NT2/D1 (cell line): ENCODE measurements around the gene PMCH.

Experiments
- DNase-seq: peaks from one replicate; pipeline ENCODE4 v3.0.0-alpha.2; 2011; ENCODE audit warnings: low read depth, low spot score
- H3K27me3 ChIP-seq: 2 replicates; pipeline ENCODE4 v1.6.0; 2011; ENCODE audit warnings: mild to moderate bottlenecking; ENCODE audit not compliant: insufficient read length, insufficient read depth
- H3K36me3 ChIP-seq: 2 replicates; pipeline ENCODE4 v1.6.1; 2011; ENCODE audit warnings: mild to moderate bottlenecking, low read length, mixed read lengths; ENCODE audit not compliant: insufficient read depth, insufficient read length
- H3K4me1 ChIP-seq: 2 replicates; pipeline ENCODE4 v1.5.1; 2011; ENCODE audit not compliant: insufficient read depth, insufficient read length
- H3K4me3 ChIP-seq: 2 replicates; pipeline ENCODE4 v1.5.1; 2011; ENCODE audit warnings: low read depth; ENCODE audit not compliant: insufficient read length
- H3K9ac ChIP-seq: 2 replicates; pipeline ENCODE4 v1.6.0; 2011; ENCODE audit warnings: low read depth; ENCODE audit not compliant: insufficient read length
- H3K9me3 ChIP-seq: 2 replicates; pipeline ENCODE4 v1.5.1; 2011; ENCODE audit warnings: mild to moderate bottlenecking, low read length; ENCODE audit not compliant: insufficient read depth
- SUZ12 ChIP-seq: IDR thresholded peaks from 2 replicates; pipeline ENCODE4 v1.6.1; 2011; ENCODE audit not compliant: insufficient read length, insufficient read depth; ENCODE audit errors: extremely low read depth
- YY1 ChIP-seq: IDR thresholded peaks from 2 replicates; pipeline ENCODE4 v1.6.1; 2011; ENCODE audit not compliant: insufficient read length, insufficient read depth
- ZNF274 ChIP-seq: IDR thresholded peaks from 2 replicates; pipeline ENCODE4 v1.6.1; 2011; ENCODE audit warnings: mild to moderate bottlenecking, low read depth, low read length

PMCH gene

DNA sequence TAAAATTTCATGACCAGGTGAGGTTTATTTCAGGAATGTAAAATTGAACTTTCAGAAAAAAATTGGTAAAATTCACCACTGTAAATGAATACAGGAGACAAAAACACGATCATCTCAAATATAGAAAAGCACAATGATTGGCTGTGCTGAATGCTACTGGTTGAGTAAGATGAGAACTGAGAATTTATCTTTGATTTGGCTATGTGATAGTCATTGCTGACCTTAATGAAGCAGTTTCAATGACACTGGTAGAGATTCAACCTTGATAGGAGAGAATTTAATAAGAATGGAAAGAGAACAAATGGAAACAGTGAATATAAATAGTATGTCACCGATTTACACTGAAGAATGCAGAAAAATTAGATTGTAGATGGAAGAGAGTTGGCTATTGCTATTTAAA lies 6.4 kb upstream of the PMCH start:
- Histone ChIP-seq H3K27me3 (no peaks in the 10 kb centered on the region), H3K4me1 (no peaks in the 10 kb centered on the region), H3K4me3 (no peak overlapping the region), H3K36me3 (peaks cover 6% of the 10 kb centered on the region), H3K9me3 (no peaks in the 10 kb centered on the region), H3K9ac (no peak overlapping the region)
- TF ChIP-seq YY1 (no peak), SUZ12 (no peak), ZNF274 (no peak)
- DNase-seq: no peak

DNA sequence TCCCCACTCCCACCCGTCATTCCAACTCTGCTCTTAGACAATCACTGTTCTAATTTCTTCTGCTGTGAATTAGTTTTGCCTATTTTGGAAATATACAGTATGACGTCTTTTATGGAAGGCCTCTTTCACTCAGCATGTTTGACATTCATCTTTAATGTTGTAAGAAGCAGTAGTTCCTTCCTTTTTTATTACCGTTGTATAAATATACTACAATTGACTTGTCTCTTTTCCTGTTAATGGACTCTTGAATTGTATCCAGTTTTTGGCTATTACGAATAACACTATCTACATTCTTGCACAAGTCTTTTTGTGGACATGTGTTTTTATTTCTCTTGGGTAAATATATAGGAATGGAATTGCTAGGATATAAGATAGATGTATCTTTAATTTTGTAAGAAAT lies 4.9 kb upstream of the PMCH start:
- no peak overlapping the region for H3K9ac ChIP-seq
- no peak for DNase-seq
- no peaks in the 10 kb centered on the region for H3K27me3 ChIP-seq
- H3K4me1 ChIP-seq: no peaks in the 10 kb centered on the region
- H3K4me3 ChIP-seq: no peak overlapping the region
- H3K36me3 ChIP-seq: peaks cover 6% of the 10 kb centered on the region
- H3K9me3 ChIP-seq: no peaks in the 10 kb centered on the region
- TF ChIP-seq SUZ12 (no peak), YY1 (no peak), ZNF274 (no peak)

DNA sequence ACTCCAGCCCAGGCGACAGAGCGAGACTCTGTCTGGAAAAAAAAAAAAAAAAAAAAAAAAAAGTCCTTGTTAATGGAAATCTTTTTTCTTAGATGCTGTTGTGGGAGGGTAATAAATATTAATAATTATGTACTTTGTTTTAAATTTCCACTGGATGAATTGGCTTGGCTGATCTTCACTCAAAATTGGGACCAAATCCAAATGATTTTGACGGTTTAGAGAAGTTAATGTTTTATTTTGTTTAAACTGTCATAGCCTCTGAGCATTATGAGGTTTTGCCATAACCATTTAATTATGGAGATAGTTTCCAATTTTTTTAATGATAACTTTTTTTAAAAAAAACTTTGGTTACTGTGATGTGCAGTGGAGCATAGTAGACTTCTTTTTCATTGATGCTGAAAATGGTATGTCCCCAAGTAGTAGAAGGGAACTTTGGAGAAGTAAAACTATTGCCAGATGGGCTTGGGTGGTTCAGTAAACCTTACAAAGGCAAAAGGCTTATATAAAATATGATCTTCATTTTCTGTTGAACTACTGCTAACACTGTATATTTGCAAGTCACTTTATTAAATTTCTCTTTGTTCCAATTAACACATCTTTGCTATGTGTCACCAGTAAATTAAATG lies 3.9 kb upstream of the PMCH start:
- Histone ChIP-seq H3K9ac (no peak overlapping the region), H3K4me1 (no peaks in the 10 kb centered on the region), H3K4me3 (no peak overlapping the region), H3K9me3 (no peaks in the 10 kb centered on the region), H3K36me3 (peaks cover 6% of the 10 kb centered on the region), H3K27me3 (no peaks in the 10 kb centered on the region)
- TF ChIP-seq YY1: no peak
- no peak for TF ChIP-seq SUZ12
- TF ChIP-seq ZNF274: no peak
- no peak for DNase-seq

DNA sequence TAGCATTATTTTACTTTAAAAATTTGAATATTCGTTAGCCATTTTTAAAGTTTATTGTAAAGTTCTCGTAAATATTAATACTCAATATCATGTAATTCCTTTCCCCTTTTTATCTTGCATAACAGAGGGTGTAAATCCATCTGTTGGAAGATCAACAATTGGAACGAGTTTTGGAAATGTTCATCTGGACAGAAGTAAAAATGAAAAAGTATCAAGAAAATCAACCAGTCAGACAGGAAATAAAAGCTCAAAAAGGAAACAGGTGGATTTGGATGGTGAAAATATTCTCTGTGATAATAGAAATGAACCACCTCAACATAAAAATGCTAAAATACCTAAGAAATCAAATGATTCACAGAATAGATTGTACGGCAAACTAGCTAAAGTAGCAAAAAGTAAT lies 1.8 kb downstream of the PMCH start:
- no peaks in the 10 kb centered on the region for H3K27me3 ChIP-seq
- no peaks in the 10 kb centered on the region for H3K9me3 ChIP-seq
- no peak overlapping the region for H3K4me3 ChIP-seq
- no peak overlapping the region for H3K9ac ChIP-seq
- H3K36me3 ChIP-seq: peaks cover 3% of the 10 kb centered on the region
- no peak for DNase-seq
- TF ChIP-seq SUZ12: no peak
- TF ChIP-seq YY1: no peak
- TF ChIP-seq ZNF274: no peak
- H3K4me1 ChIP-seq: no peaks in the 10 kb centered on the region

DNA sequence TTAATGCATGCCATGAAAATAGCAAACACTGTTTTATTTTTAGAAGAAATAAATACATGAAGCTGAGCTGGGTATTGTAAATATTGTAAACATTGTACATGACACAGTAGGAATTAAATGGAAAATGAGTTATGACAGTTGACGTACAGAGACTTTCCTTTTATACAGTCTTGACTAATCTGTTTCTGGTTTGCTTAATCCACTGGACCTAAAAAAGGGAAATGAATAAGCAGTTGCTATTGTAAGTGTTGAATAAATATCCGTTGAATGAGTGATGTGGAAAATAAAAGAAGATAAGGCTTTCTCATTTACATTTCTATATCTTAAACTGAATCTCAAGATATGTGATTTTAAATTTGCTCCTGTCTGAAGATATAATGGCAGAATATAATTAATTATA lies 15.0 kb downstream of the PMCH start:
- no peak for TF ChIP-seq SUZ12
- TF ChIP-seq ZNF274: no peak
- no peak for TF ChIP-seq YY1
- no peak for DNase-seq
- Histone ChIP-seq H3K4me3 (no peak overlapping the region), H3K9me3 (no peaks in the 10 kb centered on the region), H3K36me3 (peaks cover 3% of the 10 kb centered on the region), H3K9ac (no peak overlapping the region), H3K4me1 (no peaks in the 10 kb centered on the region), H3K27me3 (no peaks in the 10 kb centered on the region)

DNA sequence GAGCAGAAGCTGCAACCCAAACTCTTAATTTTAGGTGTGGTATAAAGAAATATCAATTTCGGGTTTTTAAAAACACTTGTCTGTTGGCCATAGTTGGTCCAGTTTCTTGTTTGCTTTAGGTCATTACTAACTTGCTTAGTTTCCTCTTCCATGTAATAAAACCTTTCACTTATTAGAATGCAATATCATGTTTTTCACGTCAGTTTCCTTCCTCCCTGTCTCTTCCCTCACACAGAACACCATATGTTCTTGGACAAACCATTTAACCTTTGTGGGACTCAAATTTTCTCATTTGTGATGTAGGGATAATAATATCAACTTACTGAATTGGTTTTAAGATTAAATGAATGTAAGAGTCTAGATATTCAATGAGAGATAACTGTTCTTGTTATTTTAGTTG lies 22.9 kb downstream of the PMCH start:
- H3K27me3 ChIP-seq: no peaks in the 10 kb centered on the region
- H3K36me3 ChIP-seq: peaks cover 6% of the 10 kb centered on the region
- no peaks in the 10 kb centered on the region for H3K4me1 ChIP-seq
- no peak overlapping the region for H3K4me3 ChIP-seq
- no peak for DNase-seq
- TF ChIP-seq ZNF274: no peak
- no peak for TF ChIP-seq YY1
- TF ChIP-seq SUZ12: no peak
- H3K9ac ChIP-seq: no peak overlapping the region
- H3K9me3 ChIP-seq: no peaks in the 10 kb centered on the region

DNA sequence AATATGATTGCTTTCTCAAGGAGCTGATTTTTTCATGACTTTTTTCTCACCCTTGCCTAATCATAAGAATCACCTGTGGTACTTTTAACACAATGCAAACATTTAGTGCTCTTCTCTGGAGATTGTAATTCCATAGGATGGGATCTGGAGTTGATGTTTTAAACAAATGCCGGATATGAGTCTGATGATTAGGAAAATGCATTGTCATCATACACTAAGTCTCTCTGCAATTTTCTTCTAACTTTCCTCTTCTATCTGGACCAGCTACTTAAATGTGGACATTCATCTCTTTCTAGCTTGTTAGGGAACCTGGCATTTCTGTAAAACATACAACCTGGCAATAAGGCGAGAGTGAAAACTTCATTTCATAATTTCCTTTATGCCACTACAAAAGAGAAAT lies 23.5 kb downstream of the PMCH start:
- H3K4me3 ChIP-seq: no peak overlapping the region
- TF ChIP-seq SUZ12 (no peak), ZNF274 (no peak), YY1 (no peak)
- peaks cover 6% of the 10 kb centered on the region for H3K36me3 ChIP-seq
- no peaks in the 10 kb centered on the region for H3K9me3 ChIP-seq
- H3K27me3 ChIP-seq: no peaks in the 10 kb centered on the region
- DNase-seq: no peak
- H3K4me1 ChIP-seq: no peaks in the 10 kb centered on the region
- no peak overlapping the region for H3K9ac ChIP-seq
